LNCaP clone FGC (cell line): Measurements from ENCODE around the gene ALDH2.

Experiments used
- DNase-seq: peaks from one replicate; pipeline ENCODE4 v3.0.0-alpha.2; 2011; ENCODE audit warnings: low read depth
- H3K4me3 ChIP-seq: 2 replicates; pipeline ENCODE4 v1.5.1; 2011; ENCODE audit warnings: mild to moderate bottlenecking, low read depth, low read length, control low read depth
- CTCF ChIP-seq: IDR thresholded peaks from 2 replicates; pipeline ENCODE4 v1.5.1; 2012; ENCODE audit warnings: mild to moderate bottlenecking; ENCODE audit not compliant: control insufficient read depth, insufficient read depth; ENCODE audit errors: extremely low read depth

Gene ALDH2

GRCh38 chr12:111841236-111841749, 74.6 kb downstream of the ALDH2 start:
- no peak for TF ChIP-seq CTCF

GRCh38 chr12:111841750-111842555, 75.2 kb downstream of the ALDH2 start, which contains the start of gene MAPKAPK5:
Gene MAPKAPK5, plus strand, starts transcription at chr12:111842228. Its CDS starts 506 bp downstream, at chr12:111842734.
- peak within 1 kb of the TSS; percentile 90 for H3K4me3 ChIP-seq
- no peak for TF ChIP-seq CTCF

More at GRCh38 chr12:111841236-111841749, 74.6 kb downstream of the ALDH2 start:
- no peak for DNase-seq
- H3K4me3 ChIP-seq: peak overlapping the region; percentile 90

DNA sequence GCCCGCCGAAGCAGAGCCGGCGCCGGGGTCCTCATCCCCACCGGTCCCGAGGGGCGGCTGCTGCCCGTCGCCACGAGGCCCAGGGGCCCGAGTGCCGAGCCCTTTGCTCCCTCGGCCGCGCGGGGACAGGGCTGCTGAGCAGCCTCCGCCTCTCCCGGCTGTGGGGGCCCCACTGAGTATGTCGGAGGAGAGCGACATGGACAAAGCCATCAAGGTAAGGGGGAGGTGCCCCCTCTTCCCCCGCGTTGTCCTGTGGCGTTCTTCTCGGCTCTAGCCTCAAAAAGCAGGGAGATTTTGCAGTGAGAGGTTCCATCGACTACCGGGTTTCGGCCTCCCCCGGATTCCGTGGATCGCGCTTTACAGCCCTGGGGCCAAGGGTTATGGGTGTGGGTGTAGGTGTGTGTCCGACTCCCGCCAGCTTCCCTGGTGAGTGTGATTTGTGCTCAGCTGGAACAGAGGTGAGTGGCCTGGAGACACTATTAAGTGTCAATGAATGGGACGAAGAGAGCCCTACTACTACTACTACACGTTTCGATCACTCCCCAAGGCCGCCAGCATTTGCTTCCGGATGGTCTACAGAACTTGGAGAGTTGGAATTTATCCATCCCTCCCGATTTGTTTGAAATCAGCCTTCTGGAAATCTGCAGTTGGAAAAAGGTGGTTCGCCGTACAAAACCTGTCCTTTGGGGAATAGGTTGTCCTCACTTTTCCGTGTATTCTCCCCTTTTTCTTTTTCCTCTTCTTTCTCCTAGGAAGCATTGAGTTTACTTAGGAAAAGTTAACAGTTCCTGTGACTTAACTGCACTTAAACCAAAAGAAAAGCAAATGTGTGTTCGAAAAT, 76.0 kb downstream of the ALDH2 start:
- no peak for DNase-seq
- TF ChIP-seq CTCF: no peak
- peak overlapping the region; percentile 90 for H3K4me3 ChIP-seq

More at GRCh38 chr12:111841750-111842555, 75.2 kb downstream of the ALDH2 start, which contains the start of gene MAPKAPK5:
- peak; percentile 87 for DNase-seq

- DNase-seq: no peak
- no peak overlapping the region for H3K4me3 ChIP-seq
These were observed 79.3 kb downstream of the ALDH2 start for GRCh38 chr12:111846016-111846415.

GRCh38 chr12:111850526-111850925, 83.8 kb downstream of the ALDH2 start:
- peak; percentile 80 for DNase-seq
- TF ChIP-seq CTCF: no peak
- H3K4me3 ChIP-seq: no peak overlapping the region

More at GRCh38 chr12:111846016-111846415, 79.3 kb downstream of the ALDH2 start:
- TF ChIP-seq CTCF: no peak

DNA sequence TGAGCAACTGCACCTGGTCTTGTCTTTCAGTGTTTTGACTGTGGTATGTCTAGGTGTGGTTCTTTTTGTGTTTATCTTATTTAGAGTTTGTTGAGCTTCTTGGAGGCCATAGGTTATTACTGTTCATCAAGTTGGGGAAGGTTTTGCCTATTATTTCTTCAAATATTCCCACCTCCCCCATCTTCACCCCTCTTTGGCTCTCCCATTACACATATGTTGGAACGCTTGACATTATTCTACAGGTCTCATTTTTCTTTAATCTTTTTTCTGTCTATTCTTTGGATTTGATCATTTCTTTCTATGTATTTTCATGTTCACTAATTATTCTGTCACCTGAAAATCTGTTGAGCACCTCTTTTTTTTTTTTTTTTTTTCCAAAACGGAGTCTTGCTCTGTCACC, 91.5 kb downstream of the ALDH2 start:
- DNase-seq: no peak
- H3K4me3 ChIP-seq: no peak overlapping the region
- TF ChIP-seq CTCF: no peak
